GM11168 (cell line): ENCODE data around the gene CARMIL1.

Source experiments
- in situ Hi-C: fragments of 300-500 bp; cut with MboI; formaldehyde crosslinking; loops from one replicate; pipeline ENCODE4 v1.12.0; 2022; ENCODE audit warnings: low sequenced_read_pairs; ENCODE audit not compliant: unreplicated experiment

CARMIL1 gene

GRCh38 chr6:25306379-25306778 is 27.2 kb downstream of the CARMIL1 start:
- in situ Hi-C loops: no loop called here

- in situ Hi-C loops: no loop called here
Observed at GRCh38 chr6:25307805-25308494, 28.8 kb downstream of the CARMIL1 start.

GRCh38 chr6:25309886-25310285 is 30.7 kb downstream of the CARMIL1 start:
- in situ Hi-C loops: no loop called here

- in situ Hi-C loops: no loop called here
Observed at GRCh38 chr6:25311331-25311840, 32.2 kb downstream of the CARMIL1 start.

- in situ Hi-C loops: no loop called here
Observed at GRCh38 chr6:25312034-25312620, 33.0 kb downstream of the CARMIL1 start.

GRCh38 chr6:25312703-25313102 is 33.5 kb downstream of the CARMIL1 start:
- in situ Hi-C loops: no loop called here

GRCh38 chr6:25314509-25315175 is 35.5 kb downstream of the CARMIL1 start:
- in situ Hi-C loops: no loop called here

GRCh38 chr6:25315194-25316177 is 36.3 kb downstream of the CARMIL1 start:
- in situ Hi-C loops: no loop called here

GRCh38 chr6:25316626-25317025 is 37.5 kb downstream of the CARMIL1 start:
- in situ Hi-C loops: no loop called here

GRCh38 chr6:25318589-25318988 is 39.4 kb downstream of the CARMIL1 start:
- in situ Hi-C loops: no loop called here

- in situ Hi-C loops: no loop called here
Observed at GRCh38 chr6:25320459-25320858, 41.3 kb downstream of the CARMIL1 start.

GRCh38 chr6:25322692-25323091 is 43.5 kb downstream of the CARMIL1 start:
- in situ Hi-C loops: no loop called here

- in situ Hi-C loops: no loop called here
Observed at GRCh38 chr6:25324066-25324762, 45.0 kb downstream of the CARMIL1 start.

GRCh38 chr6:25326126-25326525 is 47.0 kb downstream of the CARMIL1 start:
- in situ Hi-C loops: no loop called here

- in situ Hi-C loops: no loop called here
Observed at GRCh38 chr6:25326960-25327359, 47.8 kb downstream of the CARMIL1 start.

GRCh38 chr6:25327432-25327831 is 48.3 kb downstream of the CARMIL1 start:
- in situ Hi-C loops: no loop called here

- in situ Hi-C loops: no loop called here
Observed at GRCh38 chr6:25329161-25329817, 50.1 kb downstream of the CARMIL1 start.

GRCh38 chr6:25329982-25330381 is 50.8 kb downstream of the CARMIL1 start:
- in situ Hi-C loops: no loop called here
